Right lobe of liver (tissue), 6 donors: ENCODE results near the gene SCAP. TPM values are rescaled to one million over a fixed set of nuclear protein-coding genes. Genes with fewer than 3 reads are reported as not detected.

Source experiments
- ATAC-seq, 4 donors: fragments of 200-7000 bp; cut with Tn5 transposase; one replicate each; pipeline ENCODE4 v1.9.1; 2020; ENCODE audit warnings: mild to moderate bottlenecking in 4 of 4, moderate library complexity in 4 of 4
- DNase-seq, 3 donors: peaks; one replicate each; pipeline ENCODE4 v3.0.0-alpha.2; 2020
- H3K27ac ChIP-seq, 3 donors: fragments of 200-600 bp; one replicate each; pipeline ENCODE4 v1.8.0; 2022
- H3K27me3 ChIP-seq, 2 donors: fragments of 200-600 bp; one replicate each; pipeline ENCODE4 v1.8.0; 2022
- H3K36me3 ChIP-seq, 4 donors: fragments of 200-600 bp; sonication (generic) in 1 of 4; one replicate each; pipeline versions ENCODE4 v1.5.1 to v1.8.0; 2017 to 2022; ENCODE audit warnings: control low read depth in 1 of 4
- H3K4me1 ChIP-seq, 4 donors: fragments of 200-600 bp; sonication (generic) in 1 of 4; one replicate each; pipeline versions ENCODE4 v1.5.1 to v1.8.0; 2017 to 2022; ENCODE audit warnings: control low read depth in 1 of 4
- H3K4me3 ChIP-seq, 3 donors: fragments of 200-600 bp; one replicate each; pipeline ENCODE4 v1.8.0; 2022
- H3K9me3 ChIP-seq, 4 donors: fragments of 200-600 bp; sonication (generic) in 1 of 4; one replicate each; pipeline versions ENCODE4 v1.5.1 to v1.8.0; 2017 to 2022; ENCODE audit warnings: control low read depth in 1 of 4
- POLR2A ChIP-seq: fragments of 450-650 bp; IDR thresholded peaks from one replicate; pipeline ENCODE4 v1.6.1; 2017; ENCODE audit warnings: antibody characterized with exemption, mild to moderate bottlenecking
- WGBS: methylation state at CpG from one replicate; pipeline ENCODE4 v1.1.6; 2018; ENCODE audit warnings: low coverage, low lambda C conversion rate; ENCODE audit not compliant: insufficient coverage; ENCODE audit errors: missing lambda C conversion rate; 5-methylcytosine and 5-hydroxymethylcytosine counted together
- intact Hi-C, 2 donors: fragments of 100-400 bp; cut with DNase I; formaldehyde crosslinking; loops; one replicate each; pipeline versions ENCODE4 v1.11.2 to v1.14.1; 2022
- total RNA-seq, 6 experiments: library from RNA; depleted of rRNA in 2 of 6; stranded (reverse); fragments of >200 nt in 2 of 6; fragmentation: NEBNext Ultra II Directional in 3 of 6; extraction: Animal tissue kit (Norgen Biotek cat#: 25700) in 3 of 6; gene quantifications; one replicate each; pipeline versions ENCODE4 v1.1.0 to v1.2.4, GENCODE V29; 2016 to 2023
- TF ChIP-seq, protein P1 (sequence below), 4 donors: fragments of 200-600 bp in 3 of 4; fragments of 450-650 bp in 1 of 4; IDR thresholded peaks; one replicate each; pipeline versions ENCODE4 v1.5.1 to v1.8.0; 2016 to 2022; ENCODE audit warnings: antibody characterized with exemption in 4 of 4, mild to moderate bottlenecking in 2 of 4
- donor health status: DM: no; HTN: yes; CAD: no.
- donor health status: DM: no; HTN: no; CAD: no.
- donor health status: DM: no; HTN: no; CAD: no.
- donor health status: DM: no; HTN: yes; CAD: no.
- donor health status: DM: no; HTN: yes; CAD: no.

The SCAP gene
- total RNA-seq, 6 experiments from 2014 or later = 48.8 to 85.1 (median 78.9) TPM

DNA sequence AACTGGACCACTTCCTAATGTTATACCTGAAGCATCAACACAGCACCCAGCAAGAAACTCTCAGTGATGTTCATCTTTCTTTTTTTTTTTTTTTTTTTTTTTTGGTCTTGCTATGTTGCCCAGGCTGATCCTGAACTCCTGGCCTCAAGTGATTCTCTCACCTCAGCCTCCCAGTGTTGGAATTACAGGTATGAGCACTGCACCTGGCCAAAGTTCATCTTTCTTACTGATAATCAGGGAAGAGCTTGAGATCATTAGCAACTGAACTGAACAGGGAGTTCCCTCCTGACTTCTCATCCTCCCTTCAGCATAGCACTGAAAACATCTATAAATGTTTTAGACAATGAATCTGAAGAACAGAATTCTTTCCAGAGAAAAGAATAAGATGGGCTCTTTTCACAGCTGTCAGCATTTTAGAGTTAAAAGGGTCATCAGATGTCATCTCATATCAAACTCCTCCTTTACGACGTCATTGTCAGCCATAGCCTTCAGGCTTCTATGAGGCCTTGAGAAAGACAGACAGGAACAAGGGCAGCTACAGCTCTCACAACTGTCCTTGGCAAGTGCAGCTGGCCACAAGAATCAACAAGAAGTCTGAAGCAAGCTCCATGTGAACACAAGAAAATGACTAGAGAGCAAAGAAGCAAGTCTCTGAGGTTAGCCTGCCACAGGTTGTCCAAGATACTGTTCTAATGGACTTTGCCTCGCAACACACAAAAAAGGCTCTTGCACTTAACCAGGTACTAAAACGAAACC, 33.8 kb downstream of the SCAP start:
- intact Hi-C loops = no loop called here
- peaks cover 0 to 37% (median 17%) of the 10 kb centered on the region in 4 donors for H3K4me1 ChIP-seq
- H3K36me3 ChIP-seq = peaks cover 0 to 20% (median 0%) of the 10 kb centered on the region in 4 donors
- TF ChIP-seq, protein P1, sequence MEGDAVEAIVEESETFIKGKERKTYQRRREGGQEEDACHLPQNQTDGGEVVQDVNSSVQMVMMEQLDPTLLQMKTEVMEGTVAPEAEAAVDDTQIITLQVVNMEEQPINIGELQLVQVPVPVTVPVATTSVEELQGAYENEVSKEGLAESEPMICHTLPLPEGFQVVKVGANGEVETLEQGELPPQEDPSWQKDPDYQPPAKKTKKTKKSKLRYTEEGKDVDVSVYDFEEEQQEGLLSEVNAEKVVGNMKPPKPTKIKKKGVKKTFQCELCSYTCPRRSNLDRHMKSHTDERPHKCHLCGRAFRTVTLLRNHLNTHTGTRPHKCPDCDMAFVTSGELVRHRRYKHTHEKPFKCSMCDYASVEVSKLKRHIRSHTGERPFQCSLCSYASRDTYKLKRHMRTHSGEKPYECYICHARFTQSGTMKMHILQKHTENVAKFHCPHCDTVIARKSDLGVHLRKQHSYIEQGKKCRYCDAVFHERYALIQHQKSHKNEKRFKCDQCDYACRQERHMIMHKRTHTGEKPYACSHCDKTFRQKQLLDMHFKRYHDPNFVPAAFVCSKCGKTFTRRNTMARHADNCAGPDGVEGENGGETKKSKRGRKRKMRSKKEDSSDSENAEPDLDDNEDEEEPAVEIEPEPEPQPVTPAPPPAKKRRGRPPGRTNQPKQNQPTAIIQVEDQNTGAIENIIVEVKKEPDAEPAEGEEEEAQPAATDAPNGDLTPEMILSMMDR (IDR thresholded peaks at IDR 0.05) = no peak
- no peak for TF ChIP-seq POLR2A
- peak overlapping the region in 1 of 3 donors; percentile 12 for H3K4me3 ChIP-seq
- DNase-seq (peak in 1 of 3 donors; percentile 39), ATAC-seq (peak; percentile 3 to 36 (median 24))
- H3K27ac ChIP-seq = peak overlapping the region; percentile 30 to 86 (median 69)
- 40% methylated on average over 4 of the region's 4 CpGs for WGBS
- no peaks in the 10 kb centered on the region for H3K27me3 ChIP-seq
- H3K9me3 ChIP-seq = no peaks in the 10 kb centered on the region

DNA sequence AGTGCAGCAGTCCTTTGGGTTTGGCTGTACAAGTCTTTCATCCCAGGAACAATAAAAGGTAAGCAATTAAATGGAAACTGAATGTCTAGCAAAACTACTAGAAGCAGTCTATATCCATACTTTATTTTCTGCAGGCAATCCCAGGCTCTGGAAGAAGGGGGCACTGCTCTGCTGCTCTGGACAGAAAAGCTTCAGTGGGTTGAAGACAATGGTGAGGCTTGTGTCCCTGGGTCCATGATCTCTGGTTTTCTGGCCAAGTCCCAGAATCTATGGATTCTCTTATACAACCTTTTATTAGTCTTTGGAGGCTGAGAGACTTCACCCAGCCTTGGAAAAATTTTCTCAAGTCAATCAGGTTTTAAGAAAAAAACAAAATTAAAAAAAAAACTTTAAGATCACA, 35.6 kb downstream of the SCAP start:
- Histone ChIP-seq H3K27ac (no peak overlapping the region), H3K27me3 (no peaks in the 10 kb centered on the region), H3K9me3 (no peaks in the 10 kb centered on the region), H3K4me3 (no peak overlapping the region), H3K36me3 (peaks cover 0 to 20% (median 0%) of the 10 kb centered on the region in 4 donors), H3K4me1 (peaks cover 0 to 51% (median 24%) of the 10 kb centered on the region in 4 donors)
- no peak for TF ChIP-seq POLR2A
- TF ChIP-seq, protein P1 (IDR thresholded peaks at IDR 0.05) = peak in 2 of 4 donors; percentile 10 to 20
- DNase-seq = no peak
- intact Hi-C loops = no loop called here
- no peak for ATAC-seq

DNA sequence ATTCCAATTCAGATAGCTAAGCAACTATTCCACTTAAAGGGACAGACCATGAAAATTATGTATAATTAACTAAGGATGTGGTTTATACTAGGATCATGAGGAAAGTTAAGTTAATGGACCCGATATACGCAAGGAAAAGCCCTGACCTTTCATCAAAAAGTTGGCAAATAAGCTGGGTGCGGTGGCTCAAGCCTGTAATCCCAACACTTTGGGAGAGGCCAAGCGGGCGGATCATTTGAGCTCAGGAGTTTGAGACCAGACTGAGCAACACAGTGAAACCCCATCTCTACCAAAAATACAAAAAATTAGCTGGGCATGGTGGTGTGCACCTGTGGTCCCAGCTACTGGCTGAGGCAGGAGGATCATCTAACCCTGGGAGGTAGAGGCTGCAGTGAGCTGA, 39.6 kb downstream of the SCAP start:
- H3K36me3 ChIP-seq = peaks cover 0 to 40% (median 12%) of the 10 kb centered on the region in 4 donors
- peak overlapping the region in 1 of 3 donors; percentile 30 for H3K27ac ChIP-seq
- H3K4me1 ChIP-seq = peaks cover 0 to 29% (median 9%) of the 10 kb centered on the region in 4 donors
- no peaks in the 10 kb centered on the region for H3K9me3 ChIP-seq
- WGBS = 37% methylated on average over 5 of the region's 5 CpGs
- DNase-seq (no peak), ATAC-seq (peak; percentile 12 to 56 (median 50))
- TF ChIP-seq, protein P1 (IDR thresholded peaks at IDR 0.05) = no peak
- TF ChIP-seq POLR2A = no peak
- no peak overlapping the region for H3K4me3 ChIP-seq
- H3K27me3 ChIP-seq = no peaks in the 10 kb centered on the region
- intact Hi-C loops = no loop called here

DNA sequence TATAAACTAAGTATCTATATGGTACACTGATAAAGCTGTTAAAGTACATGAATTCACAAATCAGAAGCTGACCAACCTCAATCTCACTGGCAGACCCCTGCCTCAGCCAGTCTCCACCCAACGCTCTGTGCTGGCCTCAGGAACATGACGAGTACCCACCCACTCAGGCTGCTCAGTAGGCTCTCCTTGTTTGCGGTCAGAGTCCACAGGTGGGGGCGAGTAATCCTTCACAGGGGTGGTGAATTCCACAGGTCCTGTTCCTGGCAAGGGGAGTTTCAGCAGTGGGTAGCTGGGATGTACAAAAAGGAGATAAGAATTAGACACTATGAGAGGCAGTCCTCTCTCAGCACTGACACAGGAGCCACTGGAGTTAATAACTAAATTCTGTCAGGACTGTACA, 40.9 kb downstream of the SCAP start:
- no peaks in the 10 kb centered on the region for H3K27me3 ChIP-seq
- H3K4me3 ChIP-seq = no peak overlapping the region
- H3K27ac ChIP-seq = peak overlapping the region in 2 of 3 donors; percentile 2 to 16
- no peaks in the 10 kb centered on the region for H3K9me3 ChIP-seq
- peak; percentile 80 to 91 (median 89) for ATAC-seq
- peaks cover 0 to 37% (median 13%) of the 10 kb centered on the region in 4 donors for H3K36me3 ChIP-seq
- DNase-seq = peak in 2 of 3 donors; percentile 61 to 65
- TF ChIP-seq POLR2A = no peak
- TF ChIP-seq, protein P1 (IDR thresholded peaks at IDR 0.05) = no peak
- H3K4me1 ChIP-seq = peaks cover 0 to 30% (median 9%) of the 10 kb centered on the region in 4 donors
- WGBS = 29% methylated on average over 3 of the region's 4 CpGs
- intact Hi-C loops = no loop called here
